Neural progenitor cell (in vitro differentiated cells): ENCODE measurements around the gene DOCK3. TPM values are rescaled to one million over a fixed set of nuclear protein-coding genes. Genes with fewer than 3 reads are reported as not detected.

Source experiments
- DNase-seq: peaks from one replicate; pipeline ENCODE4 v3.0.0-alpha.2; 2016; ENCODE audit warnings: low spot score
- H2AFZ ChIP-seq: fragments of 200-600 bp; sonication (generic); replicated peaks from 2 replicates; pipeline ENCODE4 v1.6.1; 2016; ENCODE audit warnings: antibody characterized with exemption
- H3F3A ChIP-seq: fragments of 200-600 bp; sonication (generic); 2 replicates; pipeline ENCODE4 v1.6.1; 2016; ENCODE audit warnings: antibody characterized with exemption, low read depth
- H3K27ac ChIP-seq: fragments of 200-600 bp; sonication (generic); 2 replicates; pipeline ENCODE4 v1.5.1; 2016; ENCODE audit warnings: mild to moderate bottlenecking
- H3K27me3 ChIP-seq: fragments of 200-600 bp; sonication (generic); 2 replicates; pipeline ENCODE4 v1.6.1; 2016; ENCODE audit warnings: mild to moderate bottlenecking, moderate library complexity
- H3K36me3 ChIP-seq: fragments of 200-600 bp; sonication (generic); 2 replicates; pipeline ENCODE4 v1.5.1; 2016
- H3K4me1 ChIP-seq: fragments of 200-600 bp; sonication (generic); 2 replicates; pipeline ENCODE4 v1.6.1; 2016; ENCODE audit warnings: mixed run types
- H3K4me2 ChIP-seq: fragments of 200-600 bp; sonication (generic); 2 replicates; pipeline ENCODE4 v1.6.1; 2016
- H3K4me3 ChIP-seq: fragments of 200-600 bp; sonication (generic); 2 replicates; pipeline ENCODE4 v1.5.1; 2016
- H3K79me2 ChIP-seq: fragments of 200-600 bp; sonication (generic); 2 replicates; pipeline ENCODE4 v1.6.1; 2016; ENCODE audit warnings: low read depth
- H3K9ac ChIP-seq: fragments of 200-600 bp; sonication (generic); 2 replicates; pipeline ENCODE4 v1.6.1; 2016
- H3K9me3 ChIP-seq: fragments of 200-600 bp; sonication (generic); 2 replicates; pipeline ENCODE4 v1.5.1; 2016; ENCODE audit warnings: low read depth
- H4K20me1 ChIP-seq: fragments of 200-600 bp; sonication (generic); 2 replicates; pipeline ENCODE4 v1.6.1; 2016; ENCODE audit warnings: low read depth
- H3K27ac Mint-ChIP-seq: 3 replicates; pipeline ENCODE4 v1.8.0; 2021; ENCODE audit warnings: mixed read lengths
- H3K27me3 Mint-ChIP-seq: 2 replicates; pipeline ENCODE4 v1.8.0; 2022; ENCODE audit warnings: low read depth, mild to moderate bottlenecking, inconsistent platforms, moderate library complexity, mixed read lengths; ENCODE audit not compliant: insufficient read depth
- H3K36me3 Mint-ChIP-seq: 3 replicates; pipeline ENCODE4 v1.8.0; 2021; ENCODE audit warnings: mixed read lengths
- H3K4me1 Mint-ChIP-seq: 3 replicates; pipeline ENCODE4 v1.8.0; 2021; ENCODE audit warnings: mixed read lengths
- H3K4me3 Mint-ChIP-seq: 3 replicates; pipeline ENCODE4 v1.8.0; 2021; ENCODE audit warnings: mild to moderate bottlenecking, moderate library complexity, mixed read lengths
- H3K9me3 Mint-ChIP-seq: 3 replicates; pipeline ENCODE4 v1.8.0; 2020; ENCODE audit warnings: mixed read lengths
- EZH2 ChIP-seq: fragments of 200-600 bp; sonication (generic); IDR thresholded peaks from 2 replicates; pipeline ENCODE4 v1.6.1; 2017; ENCODE audit warnings: antibody characterized with exemption, mild to moderate bottlenecking, moderate library complexity
- EZH2phosphoT487 ChIP-seq: fragments of 200-600 bp; sonication (generic); IDR thresholded peaks from 2 replicates; pipeline ENCODE4 v1.6.1; 2017; ENCODE audit warnings: antibody characterized with exemption
- total RNA-seq: library from RNA; depleted of rRNA; stranded (reverse); fragments of >200 nt; gene quantifications from 2 replicates; pipeline ENCODE4 v1.2.3, GENCODE V29; 2015; ENCODE audit warnings: low replicate concordance
- TF ChIP-seq, protein P1 (sequence below): fragments of 200-600 bp; sonication (generic); IDR thresholded peaks from 2 replicates; pipeline ENCODE4 v1.5.1; 2017; ENCODE audit warnings: antibody characterized with exemption, mild to moderate bottlenecking

DOCK3 gene
- total RNA-seq, 1 donor from 2014 or later, result 10.7 TPM

DNA sequence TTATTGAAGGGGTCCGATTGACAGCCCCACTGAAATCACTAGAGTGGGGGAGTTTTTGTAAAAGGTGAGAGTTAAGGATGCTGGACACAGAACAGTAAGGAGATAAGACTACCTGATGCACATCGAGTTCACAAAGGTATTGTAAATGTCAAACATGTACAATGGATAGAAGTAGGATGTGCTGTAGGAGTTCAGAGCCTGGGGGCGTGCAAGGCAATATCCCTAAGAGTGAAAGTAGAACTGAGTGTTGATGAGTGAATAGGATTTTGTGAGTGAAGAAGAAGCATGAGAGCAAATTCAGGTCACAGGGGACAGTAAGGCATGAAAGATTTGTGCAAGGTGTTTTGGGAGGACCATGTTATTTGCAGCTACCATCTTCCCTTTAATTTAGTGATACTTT, 21.5 kb downstream of the DOCK3 start:
- DNase-seq, result no peak
- Histone ChIP-seq H3K79me2 (peaks cover 94% of the 10 kb centered on the region), H3K27ac (no peak overlapping the region), H4K20me1 (no peaks in the 10 kb centered on the region), H3K4me3 (no peak overlapping the region), H3K27me3 (no peaks in the 10 kb centered on the region), H3K9me3 (no peaks in the 10 kb centered on the region), H3F3A (no peaks in the 10 kb centered on the region), H2AFZ (no peak overlapping the region), H3K4me2 (no peak overlapping the region), H3K4me1 (no peaks in the 10 kb centered on the region), H3K9ac (no peak overlapping the region), H3K36me3 (no peaks in the 10 kb centered on the region)
- Mint-ChIP-seq H3K36me3 (no peaks in the 10 kb centered on the region), H3K4me1 (no peaks in the 10 kb centered on the region), H3K27me3 (no peaks in the 10 kb centered on the region), H3K27ac (no peak overlapping the region), H3K4me3 (no peak overlapping the region), H3K9me3 (peaks cover 30% of the 10 kb centered on the region)
- TF ChIP-seq EZH2phosphoT487 (no peak), EZH2 (no peak)
- TF ChIP-seq, protein P1, sequence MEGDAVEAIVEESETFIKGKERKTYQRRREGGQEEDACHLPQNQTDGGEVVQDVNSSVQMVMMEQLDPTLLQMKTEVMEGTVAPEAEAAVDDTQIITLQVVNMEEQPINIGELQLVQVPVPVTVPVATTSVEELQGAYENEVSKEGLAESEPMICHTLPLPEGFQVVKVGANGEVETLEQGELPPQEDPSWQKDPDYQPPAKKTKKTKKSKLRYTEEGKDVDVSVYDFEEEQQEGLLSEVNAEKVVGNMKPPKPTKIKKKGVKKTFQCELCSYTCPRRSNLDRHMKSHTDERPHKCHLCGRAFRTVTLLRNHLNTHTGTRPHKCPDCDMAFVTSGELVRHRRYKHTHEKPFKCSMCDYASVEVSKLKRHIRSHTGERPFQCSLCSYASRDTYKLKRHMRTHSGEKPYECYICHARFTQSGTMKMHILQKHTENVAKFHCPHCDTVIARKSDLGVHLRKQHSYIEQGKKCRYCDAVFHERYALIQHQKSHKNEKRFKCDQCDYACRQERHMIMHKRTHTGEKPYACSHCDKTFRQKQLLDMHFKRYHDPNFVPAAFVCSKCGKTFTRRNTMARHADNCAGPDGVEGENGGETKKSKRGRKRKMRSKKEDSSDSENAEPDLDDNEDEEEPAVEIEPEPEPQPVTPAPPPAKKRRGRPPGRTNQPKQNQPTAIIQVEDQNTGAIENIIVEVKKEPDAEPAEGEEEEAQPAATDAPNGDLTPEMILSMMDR, result no peak

DNA sequence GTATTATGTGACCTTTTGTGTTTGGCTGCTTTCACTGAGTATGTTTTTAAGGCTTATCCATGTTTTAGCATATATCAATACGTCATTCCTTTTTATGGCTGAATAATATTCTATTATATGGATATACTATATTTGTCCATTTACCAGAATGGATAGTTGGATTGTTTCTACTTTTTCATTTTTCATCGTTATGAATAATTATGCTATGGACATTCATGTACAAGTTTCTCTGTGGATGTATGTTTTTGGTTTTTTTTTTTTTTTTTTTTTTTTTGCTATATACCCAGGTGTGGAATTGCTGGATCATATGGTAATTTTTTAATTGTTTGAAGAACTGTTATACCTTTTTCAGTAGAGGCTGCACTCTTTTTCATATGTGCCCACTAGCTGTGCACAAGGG, 23.5 kb downstream of the DOCK3 start:
- Histone ChIP-seq H3K36me3 (no peaks in the 10 kb centered on the region), H3K79me2 (peaks cover 94% of the 10 kb centered on the region)

DNA sequence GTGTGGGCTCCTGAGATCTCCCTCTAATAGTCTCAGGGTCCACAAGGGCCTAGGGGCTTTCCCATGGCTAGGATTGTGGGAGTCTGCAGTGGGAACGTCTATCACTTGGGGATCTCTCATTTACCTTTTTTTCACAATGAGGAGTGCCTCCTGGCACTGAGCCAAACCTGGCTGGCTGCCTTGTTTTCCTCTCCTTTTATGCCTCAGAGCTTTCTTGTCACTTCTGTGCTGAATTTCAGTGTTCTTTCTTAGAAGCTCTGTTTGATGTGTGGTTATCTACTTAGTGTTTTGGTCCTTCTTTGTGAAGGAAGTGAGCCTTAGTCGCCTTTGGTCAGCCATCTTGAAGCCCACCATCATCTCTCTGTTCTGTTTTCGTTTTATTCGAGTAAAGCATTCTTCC, 33.9 kb downstream of the DOCK3 start:
- no peaks in the 10 kb centered on the region for H3K27me3 ChIP-seq
- peaks cover 10% of the 10 kb centered on the region for H3K9me3 Mint-ChIP-seq
- H3K9me3 ChIP-seq, result no peaks in the 10 kb centered on the region
- no peak overlapping the region for H3K4me2 ChIP-seq
- no peak overlapping the region for H3K27ac Mint-ChIP-seq
- H3F3A ChIP-seq, result peaks cover 12% of the 10 kb centered on the region
- H3K36me3 Mint-ChIP-seq, result peaks cover 1% of the 10 kb centered on the region
- H3K36me3 ChIP-seq, result no peaks in the 10 kb centered on the region
- no peak overlapping the region for H3K9ac ChIP-seq
- TF ChIP-seq EZH2phosphoT487 (no peak), EZH2 (no peak)
- TF ChIP-seq, protein P1, result no peak
- H3K4me1 ChIP-seq, result peaks cover 9% of the 10 kb centered on the region
- no peak overlapping the region for H3K4me3 Mint-ChIP-seq
- H3K27me3 Mint-ChIP-seq, result no peaks in the 10 kb centered on the region
- H4K20me1 ChIP-seq, result no peaks in the 10 kb centered on the region
- no peak for DNase-seq
- no peak overlapping the region for H3K4me3 ChIP-seq
- H3K79me2 ChIP-seq, result peaks cover 78% of the 10 kb centered on the region
- no peaks in the 10 kb centered on the region for H3K4me1 Mint-ChIP-seq
- no peak overlapping the region for H3K27ac ChIP-seq
- no peak overlapping the region for H2AFZ ChIP-seq

More for the DNA sequence above, 23.5 kb downstream of the DOCK3 start:
- no peaks in the 10 kb centered on the region for H3K4me1 ChIP-seq
- peaks cover 26% of the 10 kb centered on the region for H3K9me3 Mint-ChIP-seq
- no peak overlapping the region for H3K4me3 Mint-ChIP-seq
- no peaks in the 10 kb centered on the region for H3K27me3 ChIP-seq
- H3K9me3 ChIP-seq, result no peaks in the 10 kb centered on the region
- H3K9ac ChIP-seq, result no peak overlapping the region
- no peaks in the 10 kb centered on the region for H3K27me3 Mint-ChIP-seq
- H3F3A ChIP-seq, result no peaks in the 10 kb centered on the region
- H3K27ac Mint-ChIP-seq, result no peak overlapping the region
- no peak for DNase-seq
- no peaks in the 10 kb centered on the region for H4K20me1 ChIP-seq
- TF ChIP-seq, protein P1, result no peak
- TF ChIP-seq EZH2phosphoT487, result no peak
- TF ChIP-seq EZH2, result no peak
- no peaks in the 10 kb centered on the region for H3K36me3 Mint-ChIP-seq
- H3K4me2 ChIP-seq, result no peak overlapping the region
- H3K27ac ChIP-seq, result no peak overlapping the region
- H3K4me1 Mint-ChIP-seq, result no peaks in the 10 kb centered on the region
- H3K4me3 ChIP-seq, result no peak overlapping the region
- H2AFZ ChIP-seq, result no peak overlapping the region
